ENCODE measurements around the gene MUC4.
A peak's percentile ranks its signal among the peaks of the same experiment; 100 is the strongest.

DNA sequence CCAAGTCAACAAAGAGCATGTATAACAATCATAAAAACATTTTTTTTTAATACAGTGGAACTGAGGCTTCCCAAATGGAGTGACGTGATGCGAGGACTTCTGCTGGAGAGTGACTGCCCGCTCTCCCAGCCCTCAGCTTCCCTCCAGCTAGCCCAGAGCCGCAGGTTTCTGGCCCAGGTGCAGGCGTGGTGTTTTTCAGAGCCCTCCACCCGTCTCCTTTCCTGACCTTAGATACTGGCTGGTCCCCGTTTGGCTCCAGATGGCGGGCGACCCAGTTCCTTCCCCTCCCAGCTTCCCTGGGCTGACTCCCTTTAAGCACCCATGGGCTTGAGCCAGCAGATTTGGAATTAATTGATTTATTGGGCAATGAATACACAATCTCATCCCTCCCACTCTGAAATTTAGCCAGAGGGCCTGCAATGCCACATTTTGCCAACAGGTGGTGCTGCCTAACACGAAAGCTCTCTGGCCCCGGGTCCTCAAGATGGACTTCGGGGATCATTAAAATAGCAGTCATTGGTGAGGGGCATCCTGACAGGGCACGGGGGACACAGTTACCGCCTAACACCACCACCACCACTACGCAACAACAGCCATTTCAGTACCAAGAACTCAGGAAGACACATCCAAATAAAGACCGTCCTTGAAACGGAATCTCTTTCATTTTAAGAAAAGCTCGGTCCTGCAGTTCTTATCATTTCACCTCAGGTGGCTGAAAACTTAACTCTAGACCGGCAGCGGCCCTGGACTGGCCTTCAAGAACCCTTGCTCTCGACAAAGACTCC lies 47.5 kb upstream of the MUC4 start:
- no peak for TF ChIP-seq POLR2A (IDR thresholded peaks at IDR 0.05)
- TF ChIP-seq, protein P1, sequence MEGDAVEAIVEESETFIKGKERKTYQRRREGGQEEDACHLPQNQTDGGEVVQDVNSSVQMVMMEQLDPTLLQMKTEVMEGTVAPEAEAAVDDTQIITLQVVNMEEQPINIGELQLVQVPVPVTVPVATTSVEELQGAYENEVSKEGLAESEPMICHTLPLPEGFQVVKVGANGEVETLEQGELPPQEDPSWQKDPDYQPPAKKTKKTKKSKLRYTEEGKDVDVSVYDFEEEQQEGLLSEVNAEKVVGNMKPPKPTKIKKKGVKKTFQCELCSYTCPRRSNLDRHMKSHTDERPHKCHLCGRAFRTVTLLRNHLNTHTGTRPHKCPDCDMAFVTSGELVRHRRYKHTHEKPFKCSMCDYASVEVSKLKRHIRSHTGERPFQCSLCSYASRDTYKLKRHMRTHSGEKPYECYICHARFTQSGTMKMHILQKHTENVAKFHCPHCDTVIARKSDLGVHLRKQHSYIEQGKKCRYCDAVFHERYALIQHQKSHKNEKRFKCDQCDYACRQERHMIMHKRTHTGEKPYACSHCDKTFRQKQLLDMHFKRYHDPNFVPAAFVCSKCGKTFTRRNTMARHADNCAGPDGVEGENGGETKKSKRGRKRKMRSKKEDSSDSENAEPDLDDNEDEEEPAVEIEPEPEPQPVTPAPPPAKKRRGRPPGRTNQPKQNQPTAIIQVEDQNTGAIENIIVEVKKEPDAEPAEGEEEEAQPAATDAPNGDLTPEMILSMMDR (IDR thresholded peaks at IDR 0.05), result peak; percentile 90 to 96 (median 93)
